Peyer's patch (tissue), 4 donors: ENCODE measurements around the gene EVC2.

Experiments
- CTCF ChIP-seq, 6 experiments: fragments of 450-650 bp in 4 of 6; fragments of 200-600 bp in 2 of 6; sonication (generic) in 1 of 6; IDR thresholded peaks; one replicate each; pipeline ENCODE4 v1.5.1; 2017 to 2019; ENCODE audit warnings: antibody characterized with exemption in 6 of 6, mild to moderate bottlenecking in 3 of 6, moderate library complexity in 1 of 6
- POLR2A ChIP-seq, 2 donors: fragments of 450-650 bp; IDR thresholded peaks; one replicate each; pipeline ENCODE4 v1.5.1; 2017; ENCODE audit warnings: antibody characterized with exemption in 2 of 2, mild to moderate bottlenecking in 2 of 2, moderate library complexity in 2 of 2

- no peak for TF ChIP-seq CTCF (IDR thresholded peaks at IDR 0.05)
- TF ChIP-seq POLR2A (IDR thresholded peaks at IDR 0.05), result no peak
Measured at GRCh38 chr4:5629542-5629941, 78.8 kb downstream of the EVC2 start.
